Measurements from ENCODE around the gene PPP4R4. TPM values are rescaled to one million over a fixed set of nuclear protein-coding genes. Genes with fewer than 3 reads are reported as not detected.
"Not testable (repeated sequence)": the region's sequence is repeated elsewhere in the genome, so short reads cannot be mapped to it uniquely, and the experiment has no call there.

Gene PPP4R4
- total RNA-seq, 2 donors from 2014 or later: 1.8 to 68.2 TPM

GRCh38 chr14:94291159-94291905, 117.2 kb downstream of the PPP4R4 start:
- no peaks in the 10 kb centered on the region for H3K9me3 Mint-ChIP-seq
- H3K27me3 Mint-ChIP-seq: no peaks in the 10 kb centered on the region
- peak overlapping the region; percentile 59 for H3K27ac Mint-ChIP-seq
- no peak for ATAC-seq (replicated peaks)
- H3K4me3 Mint-ChIP-seq: no peak overlapping the region
- peaks cover 2% of the 10 kb centered on the region for H3K4me1 Mint-ChIP-seq
- no peaks in the 10 kb centered on the region for H3K36me3 Mint-ChIP-seq (ENCODE audit: low read depth)

DNA sequence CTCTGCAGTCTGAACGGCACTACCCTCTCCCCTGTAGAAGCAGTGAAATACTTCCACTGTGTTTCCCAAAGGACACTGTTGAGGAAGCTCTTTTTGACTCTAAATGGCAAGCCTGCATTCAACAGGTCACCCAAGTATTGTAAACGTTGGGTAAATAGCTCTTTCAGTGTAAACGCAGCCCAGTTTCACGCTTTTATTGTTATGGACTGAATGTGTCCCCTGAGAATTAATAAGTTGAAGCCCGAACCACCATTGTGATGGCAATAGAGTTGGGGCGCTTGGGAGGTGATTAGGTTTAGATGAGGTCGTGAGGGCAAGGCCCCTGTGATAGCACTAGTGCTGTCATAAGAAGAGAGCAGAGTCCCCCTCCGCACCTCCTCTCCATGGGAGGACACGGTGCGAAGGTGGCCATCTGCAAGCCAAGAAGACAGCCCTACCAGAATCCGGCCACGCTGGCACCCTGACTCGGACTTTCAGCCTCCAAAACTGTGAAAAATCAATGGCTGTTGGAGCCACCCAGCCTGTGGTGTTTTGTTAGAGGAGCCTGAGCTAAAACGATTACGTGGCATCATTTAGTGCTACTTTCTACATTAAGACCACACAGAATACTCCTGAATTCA, 117.9 kb downstream of the PPP4R4 start:
- peaks cover 7% of the 10 kb centered on the region for H3K36me3 Mint-ChIP-seq (ENCODE audit: low read depth)
- ATAC-seq (replicated peaks): no peak

GRCh38 chr14:94292526-94292871, 118.4 kb downstream of the PPP4R4 start:
- H3K27ac Mint-ChIP-seq: no peak overlapping the region
- H3K36me3 Mint-ChIP-seq (ENCODE audit: low read depth): peaks cover 11% of the 10 kb centered on the region
- ATAC-seq (replicated peaks): no peak
- no peaks in the 10 kb centered on the region for H3K27me3 Mint-ChIP-seq
- peaks cover 7% of the 10 kb centered on the region for H3K4me1 Mint-ChIP-seq
- peaks cover 4% of the 10 kb centered on the region for H3K9me3 Mint-ChIP-seq
- no peak overlapping the region for H3K4me3 Mint-ChIP-seq

More for the DNA sequence above, 117.9 kb downstream of the PPP4R4 start:
- no peaks in the 10 kb centered on the region for H3K27me3 Mint-ChIP-seq
- H3K27ac Mint-ChIP-seq: no peak overlapping the region
- no peak overlapping the region for H3K4me3 Mint-ChIP-seq
- peaks cover 4% of the 10 kb centered on the region for H3K9me3 Mint-ChIP-seq
- peaks cover 7% of the 10 kb centered on the region for H3K4me1 Mint-ChIP-seq

- Mint-ChIP-seq H3K27me3 (no peaks in the 10 kb centered on the region), H3K4me1 (peaks cover 7% of the 10 kb centered on the region), H3K27ac (no peak within 1 kb of the TSS), H3K9me3 (peaks cover 4% of the 10 kb centered on the region), H3K4me3 (no peak within 1 kb of the TSS), H3K36me3 (ENCODE audit: low read depth) (peaks cover 15% of the 10 kb centered on the region)
- no peak for ATAC-seq (replicated peaks)
Observed at GRCh38 chr14:94292872-94293577, 118.9 kb downstream of the PPP4R4 start, which contains the start of gene SERPINA10. Gene SERPINA10, minus strand, starts transcription at chr14:94293268. Its CDS starts 2,675 bp downstream, at chr14:94290593.

DNA sequence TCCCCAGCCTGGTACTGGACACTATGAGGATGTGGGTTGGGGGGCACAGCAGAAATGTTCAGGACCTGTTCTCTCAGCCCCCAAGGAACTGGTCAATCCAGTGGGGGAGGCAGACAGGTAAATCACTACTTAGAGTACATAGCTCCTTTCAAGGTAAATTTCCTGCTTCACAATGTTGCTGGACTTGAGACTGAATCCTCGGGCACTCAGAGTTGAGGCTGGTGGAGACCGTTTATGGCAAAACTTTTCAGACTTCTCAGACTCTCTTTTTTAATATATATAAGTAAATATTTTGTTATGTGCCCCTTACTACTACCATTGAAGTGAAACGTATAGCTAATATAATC, 119.4 kb downstream of the PPP4R4 start:
- Mint-ChIP-seq H3K4me1 (peaks cover 7% of the 10 kb centered on the region), H3K9me3 (peaks cover 4% of the 10 kb centered on the region)

GRCh38 chr14:94295360-94296180, 121.4 kb downstream of the PPP4R4 start:
- H3K36me3 Mint-ChIP-seq (ENCODE audit: low read depth): peaks cover 21% of the 10 kb centered on the region
- peak overlapping the region; percentile 64 for H3K27ac Mint-ChIP-seq
- peaks cover 7% of the 10 kb centered on the region for H3K4me1 Mint-ChIP-seq
- H3K9me3 Mint-ChIP-seq: peaks cover 4% of the 10 kb centered on the region
- H3K4me3 Mint-ChIP-seq: peak overlapping the region; percentile 68
- no peaks in the 10 kb centered on the region for H3K27me3 Mint-ChIP-seq
- ATAC-seq (replicated peaks): no peak

More for the DNA sequence above, 119.4 kb downstream of the PPP4R4 start:
- no peak for ATAC-seq (replicated peaks)
- Mint-ChIP-seq H3K27ac (no peak overlapping the region), H3K36me3 (ENCODE audit: low read depth) (peaks cover 18% of the 10 kb centered on the region), H3K4me3 (no peak overlapping the region), H3K27me3 (no peaks in the 10 kb centered on the region)

GRCh38 chr14:94296181-94296545, 122.0 kb downstream of the PPP4R4 start:
- Mint-ChIP-seq H3K36me3 (ENCODE audit: low read depth) (peaks cover 21% of the 10 kb centered on the region), H3K4me3 (peak overlapping the region; percentile 68), H3K27ac (peak overlapping the region; percentile 64)
- H3K27me3 Mint-ChIP-seq, H3K9me3 Mint-ChIP-seq, H3K4me1 Mint-ChIP-seq: not testable (repeated sequence)
- peak; percentile 77 for ATAC-seq (replicated peaks)

- Mint-ChIP-seq H3K9me3 (peaks cover 4% of the 10 kb centered on the region), H3K36me3 (ENCODE audit: low read depth) (peaks cover 21% of the 10 kb centered on the region), H3K27me3 (no peaks in the 10 kb centered on the region), H3K4me1 (peaks cover 7% of the 10 kb centered on the region), H3K27ac (no peak overlapping the region), H3K4me3 (no peak overlapping the region)
- no peak for ATAC-seq (replicated peaks)
Observed at GRCh38 chr14:94298130-94298529, 124.0 kb downstream of the PPP4R4 start.

GRCh38 chr14:94303111-94303510, 129.0 kb downstream of the PPP4R4 start:
- Mint-ChIP-seq H3K4me3 (no peak overlapping the region), H3K27ac (no peak overlapping the region), H3K4me1 (no peaks in the 10 kb centered on the region), H3K36me3 (ENCODE audit: low read depth) (peaks cover 5% of the 10 kb centered on the region), H3K9me3 (peaks cover 5% of the 10 kb centered on the region), H3K27me3 (no peaks in the 10 kb centered on the region)
- no peak for ATAC-seq (replicated peaks)

- Mint-ChIP-seq H3K36me3 (ENCODE audit: low read depth) (no peaks in the 10 kb centered on the region), H3K4me1 (no peaks in the 10 kb centered on the region), H3K4me3 (no peak overlapping the region), H3K9me3 (peaks cover 10% of the 10 kb centered on the region), H3K27ac (no peak overlapping the region), H3K27me3 (peaks cover 8% of the 10 kb centered on the region)
- ATAC-seq (replicated peaks): no peak
Observed at GRCh38 chr14:94304243-94304642, 130.1 kb downstream of the PPP4R4 start.

- Mint-ChIP-seq H3K9me3 (peaks cover 10% of the 10 kb centered on the region), H3K27me3 (peaks cover 9% of the 10 kb centered on the region), H3K4me1 (no peaks in the 10 kb centered on the region), H3K4me3 (no peak overlapping the region), H3K27ac (no peak overlapping the region), H3K36me3 (ENCODE audit: low read depth) (no peaks in the 10 kb centered on the region)
- ATAC-seq (replicated peaks): peak; percentile 23
Observed at GRCh38 chr14:94305620-94306019, 131.5 kb downstream of the PPP4R4 start.

DNA sequence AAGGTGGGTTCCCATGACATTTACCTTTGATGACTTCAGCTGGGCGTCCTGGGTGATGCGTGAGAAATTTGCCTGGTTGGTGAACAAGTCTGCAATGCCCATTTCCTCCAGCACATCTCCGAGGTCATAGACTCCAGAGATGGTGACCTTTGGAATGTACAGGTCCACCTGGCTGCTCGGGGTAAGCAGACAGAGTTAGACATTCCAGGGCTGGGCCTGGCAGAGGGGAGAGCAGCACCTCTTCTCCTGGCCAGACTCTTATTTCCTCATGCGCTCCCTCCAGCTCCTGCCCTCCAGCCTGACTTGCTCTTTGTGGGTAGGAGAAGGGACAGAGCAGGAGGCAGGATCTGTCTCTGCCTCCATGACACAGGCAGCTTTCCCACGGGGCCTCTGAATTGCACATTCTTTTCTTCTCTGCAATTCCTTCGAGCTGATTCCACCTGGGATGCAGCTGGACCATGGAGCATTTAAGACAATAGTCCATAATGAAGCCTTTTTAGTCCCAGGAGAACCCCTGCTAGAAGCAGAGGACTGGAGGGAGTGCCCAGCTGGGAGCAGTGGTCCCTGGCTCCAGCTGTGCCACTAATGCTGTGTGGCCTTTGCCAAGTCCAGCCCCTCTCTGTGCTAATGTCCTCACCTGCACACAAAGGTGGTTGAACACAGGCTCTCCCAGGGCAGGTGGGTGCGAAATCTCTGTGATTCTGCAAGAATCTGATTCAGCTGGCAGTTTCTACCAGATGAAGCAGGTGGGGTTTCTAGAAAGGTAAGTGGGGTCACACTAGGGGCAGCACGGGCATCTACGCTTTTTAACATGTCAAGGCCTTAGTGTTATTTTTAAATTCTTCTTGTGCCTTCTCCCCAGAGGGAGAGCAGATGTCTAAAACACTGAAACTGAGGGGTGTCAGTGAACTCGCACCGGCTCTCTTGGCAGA, 132.2 kb downstream of the PPP4R4 start:
- H3K4me1 Mint-ChIP-seq: no peaks in the 10 kb centered on the region
- H3K27ac Mint-ChIP-seq: no peak overlapping the region
- H3K4me3 Mint-ChIP-seq: no peak overlapping the region
- H3K9me3 Mint-ChIP-seq: peaks cover 10% of the 10 kb centered on the region
- no peak for ATAC-seq (replicated peaks)
- H3K27me3 Mint-ChIP-seq: peaks cover 9% of the 10 kb centered on the region
- no peaks in the 10 kb centered on the region for H3K36me3 Mint-ChIP-seq (ENCODE audit: low read depth)

- H3K27me3 Mint-ChIP-seq: peaks cover 9% of the 10 kb centered on the region
- no peaks in the 10 kb centered on the region for H3K36me3 Mint-ChIP-seq (ENCODE audit: low read depth)
- peaks cover 10% of the 10 kb centered on the region for H3K9me3 Mint-ChIP-seq
- H3K4me1 Mint-ChIP-seq: no peaks in the 10 kb centered on the region
- H3K27ac Mint-ChIP-seq: no peak overlapping the region
- no peak overlapping the region for H3K4me3 Mint-ChIP-seq
- ATAC-seq (replicated peaks): no peak
Observed at GRCh38 chr14:94307410-94307992, 133.4 kb downstream of the PPP4R4 start.

Measured in activated T-helper 17 cell treated with anti-CD3 and anti-CD28 coated beads, Interleukin-2, amount 50 U/mL, for 72 hours (primary cell).